ENCODE measurements around the gene PSORS1C2. TPM values are rescaled to one million over a fixed set of nuclear protein-coding genes. Genes with fewer than 3 reads are reported as not detected.

PSORS1C2 gene
- polyA plus RNA-seq, 1 donor (not counting 4 experiments of a cell fraction or from before 2014, with no cell fraction given), result not detected

DNA sequence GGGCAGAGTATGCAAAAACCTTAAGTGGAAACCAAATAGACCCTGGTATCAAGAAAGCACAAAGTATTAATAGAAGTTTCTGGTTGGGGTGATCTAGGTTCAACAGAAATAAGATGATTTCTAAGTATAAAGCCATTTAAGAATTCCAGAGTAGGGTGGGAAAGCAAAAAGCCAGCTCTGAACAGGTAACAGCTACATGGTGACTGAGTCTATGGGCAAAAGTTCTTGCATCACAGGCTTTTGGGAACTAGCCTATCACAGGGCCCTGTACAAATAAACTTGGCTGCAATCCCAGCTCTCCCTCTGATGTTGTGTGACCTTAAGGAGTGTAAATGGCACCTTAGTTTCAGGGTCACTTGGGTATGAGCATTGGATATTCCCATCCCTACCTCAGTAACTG is 25.1 kb upstream of the PSORS1C2 start:
- Histone ChIP-seq H3K4me3 (ENCODE audit: control insufficient read depth in 2 of 3, extremely low read depth in 1 of 3, insufficient read depth in 2 of 3, low read depth in 1 of 3, low read length in 3 of 3) (no peak overlapping the region), H3K9me1 (ENCODE audit: control insufficient read depth, extremely low read depth, insufficient read depth, low read length) (no peaks in the 10 kb centered on the region), H3K27me3 (ENCODE audit: control insufficient read depth, extremely low read depth, insufficient read depth, low read length) (no peaks in the 10 kb centered on the region), H3K36me3 (ENCODE audit: control insufficient read depth in 2 of 2, extremely low read depth in 1 of 2, insufficient read depth in 2 of 2, low read length in 2 of 2) (peaks cover 0 to 3% of the 10 kb centered on the region in 2 experiments), H3K9ac (ENCODE audit: control insufficient read depth, extremely low read depth, insufficient read depth, low read length) (no peak overlapping the region), H3K4me1 (ENCODE audit: control insufficient read depth, extremely low read depth, insufficient read depth, low read length) (peaks cover 11% of the 10 kb centered on the region), H4K20me1 (ENCODE audit: control insufficient read depth, extremely low read depth, insufficient read depth, low read length) (no peaks in the 10 kb centered on the region), H3K4me2 (ENCODE audit: control insufficient read depth, extremely low read depth, insufficient read depth, low read depth, low read length) (no peak overlapping the region), H2AFZ (ENCODE audit: control insufficient read depth, low read length) (no peak overlapping the region), H3K9me3 (ENCODE audit: control insufficient read depth, low read depth, low read length) (no peaks in the 10 kb centered on the region), H3K27ac (ENCODE audit: control insufficient read depth, insufficient read depth, low read length) (no peak overlapping the region), H3K79me2 (ENCODE audit: control insufficient read depth, insufficient read depth, low read length) (peaks cover 7% of the 10 kb centered on the region)
- FAIRE-seq (no peak), DNase-seq (ENCODE audit: low read depth, low spot score) (no peak)
- TF ChIP-seq CTCF (optimal IDR thresholded peaks at IDR 0.05 in 1 of 3, IDR thresholded peaks at IDR 0.05 in 1 of 3, conservative IDR thresholded peaks at IDR 0.05 in 1 of 3; ENCODE audit: extremely low read depth in 1 of 3, insufficient read depth in 2 of 3, low read length in 3 of 3), result no peak
- no peak for TF ChIP-seq EZH2 (IDR thresholded peaks at IDR 0.05; ENCODE audit: low read length)
- dilution Hi-C loops (cut with MboI; ENCODE audit: extremely low pct_ligation_motif_present, low sequenced_read_pairs), result no loop called here

GRCh38 chr6:31162463-31163165 is 23.7 kb upstream of the PSORS1C2 start:
- Histone ChIP-seq H3K4me1 (ENCODE audit: control insufficient read depth, extremely low read depth, insufficient read depth, low read length) (peaks cover 11% of the 10 kb centered on the region), H3K4me3 (ENCODE audit: control insufficient read depth in 2 of 3, extremely low read depth in 1 of 3, insufficient read depth in 2 of 3, low read depth in 1 of 3, low read length in 3 of 3) (no peak overlapping the region), H3K27ac (ENCODE audit: control insufficient read depth, insufficient read depth, low read length) (no peak overlapping the region), H2AFZ (ENCODE audit: control insufficient read depth, low read length) (no peak overlapping the region), H3K79me2 (ENCODE audit: control insufficient read depth, insufficient read depth, low read length) (peaks cover 7% of the 10 kb centered on the region), H3K9me1 (ENCODE audit: control insufficient read depth, extremely low read depth, insufficient read depth, low read length) (no peaks in the 10 kb centered on the region), H3K9ac (ENCODE audit: control insufficient read depth, extremely low read depth, insufficient read depth, low read length) (no peak overlapping the region), H3K9me3 (ENCODE audit: control insufficient read depth, low read depth, low read length) (no peaks in the 10 kb centered on the region), H3K36me3 (ENCODE audit: control insufficient read depth in 2 of 2, extremely low read depth in 1 of 2, insufficient read depth in 2 of 2, low read length in 2 of 2) (peaks cover 0 to 3% of the 10 kb centered on the region in 2 experiments), H3K4me2 (ENCODE audit: control insufficient read depth, extremely low read depth, insufficient read depth, low read depth, low read length) (no peak overlapping the region), H3K27me3 (ENCODE audit: control insufficient read depth, extremely low read depth, insufficient read depth, low read length) (no peaks in the 10 kb centered on the region), H4K20me1 (ENCODE audit: control insufficient read depth, extremely low read depth, insufficient read depth, low read length) (no peaks in the 10 kb centered on the region)
- dilution Hi-C loops (cut with MboI; ENCODE audit: extremely low pct_ligation_motif_present, low sequenced_read_pairs), result no loop called here
- FAIRE-seq (no peak), DNase-seq (ENCODE audit: low read depth, low spot score) (no peak)
- no peak for TF ChIP-seq CTCF (optimal IDR thresholded peaks at IDR 0.05 in 1 of 3, IDR thresholded peaks at IDR 0.05 in 1 of 3, conservative IDR thresholded peaks at IDR 0.05 in 1 of 3; ENCODE audit: extremely low read depth in 1 of 3, insufficient read depth in 2 of 3, low read length in 3 of 3)
- TF ChIP-seq EZH2 (IDR thresholded peaks at IDR 0.05; ENCODE audit: low read length), result no peak

Data from keratinocyte (primary cell).